ENCODE measurements around the gene EFCAB14. TPM values are rescaled to one million over a fixed set of nuclear protein-coding genes. Genes with fewer than 3 reads are reported as not detected.
"Not testable (repeated sequence)": the region's sequence is repeated elsewhere in the genome, so short reads cannot be mapped to it uniquely, and the experiment has no call there.

EFCAB14 gene
- total RNA-seq, 3 donors from 2014 or later: 115 to 137 (median 122) TPM

- TF ChIP-seq CTCF (IDR thresholded peaks at IDR 0.05): no peak
- H3K36me3 ChIP-seq (ENCODE audit: low read depth): no peaks in the 10 kb centered on the region
- H3K9me3 ChIP-seq: peaks cover 8% of the 10 kb centered on the region
- ATAC-seq (peak; percentile 97), DNase-seq (peak in 1 of 3 donors; percentile 23)
- intact Hi-C loops (cut with DNase I, micrococcal nuclease): no loop called here
- H3K4me3 ChIP-seq: no peak overlapping the region
- H3K4me1 ChIP-seq (ENCODE audit: low read depth): peaks cover 15% of the 10 kb centered on the region
Observed at GRCh38 chr1:46653405-46653958, 65.4 kb downstream of the EFCAB14 start.

DNA sequence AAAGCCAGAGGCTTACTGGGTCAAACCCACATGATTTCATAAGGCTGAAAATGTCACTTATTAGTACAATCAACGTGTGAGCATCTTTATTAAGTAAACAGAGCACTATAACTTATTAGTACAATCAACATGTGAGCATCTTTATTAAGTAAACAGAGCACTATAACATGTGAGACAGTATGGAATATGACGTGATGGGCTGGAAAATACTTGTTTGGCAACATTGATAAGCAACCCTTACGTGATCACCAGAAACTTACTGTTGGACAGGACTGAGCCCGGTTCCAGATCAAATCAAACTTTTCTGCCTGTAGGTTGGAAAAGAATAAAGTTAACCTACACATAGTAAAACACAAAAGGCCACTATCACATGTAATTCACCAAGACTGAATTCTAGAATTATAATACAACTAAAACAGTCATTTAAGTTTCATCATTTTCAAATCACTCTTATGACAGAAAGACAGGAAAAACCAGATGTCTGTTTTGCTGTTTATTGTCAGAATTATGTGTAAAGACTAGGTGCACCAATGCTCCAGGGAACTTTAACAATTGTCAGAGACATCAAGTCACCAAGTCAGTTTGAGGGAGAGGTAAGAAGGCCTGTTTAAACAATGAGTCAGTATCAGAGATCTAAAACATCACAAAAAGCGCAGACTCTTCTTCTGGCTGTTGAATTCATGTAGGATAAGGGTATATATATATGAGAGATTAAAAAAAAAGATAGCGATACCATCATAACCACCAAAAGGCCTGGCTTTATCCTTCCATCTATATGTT, 66.4 kb downstream of the EFCAB14 start:
- H3K9me3 ChIP-seq: peaks cover 8% of the 10 kb centered on the region
- ATAC-seq (no peak), DNase-seq (no peak)
- no peaks in the 10 kb centered on the region for H3K36me3 ChIP-seq (ENCODE audit: low read depth)
- no peak overlapping the region for H3K4me3 ChIP-seq
- TF ChIP-seq CTCF (IDR thresholded peaks at IDR 0.05): no peak
- intact Hi-C loops (cut with DNase I, micrococcal nuclease): no loop called here
- H3K4me1 ChIP-seq (ENCODE audit: low read depth): peaks cover 15% of the 10 kb centered on the region

- H3K36me3 ChIP-seq (ENCODE audit: low read depth); DNase-seq; H3K4me3 ChIP-seq; ATAC-seq; intact Hi-C loops (cut with DNase I, micrococcal nuclease); H3K9me3 ChIP-seq: not testable (repeated sequence)
- H3K4me1 ChIP-seq (ENCODE audit: low read depth): peaks cover 15% of the 10 kb centered on the region
Observed at GRCh38 chr1:46651152-46651551, 67.8 kb downstream of the EFCAB14 start.

DNA sequence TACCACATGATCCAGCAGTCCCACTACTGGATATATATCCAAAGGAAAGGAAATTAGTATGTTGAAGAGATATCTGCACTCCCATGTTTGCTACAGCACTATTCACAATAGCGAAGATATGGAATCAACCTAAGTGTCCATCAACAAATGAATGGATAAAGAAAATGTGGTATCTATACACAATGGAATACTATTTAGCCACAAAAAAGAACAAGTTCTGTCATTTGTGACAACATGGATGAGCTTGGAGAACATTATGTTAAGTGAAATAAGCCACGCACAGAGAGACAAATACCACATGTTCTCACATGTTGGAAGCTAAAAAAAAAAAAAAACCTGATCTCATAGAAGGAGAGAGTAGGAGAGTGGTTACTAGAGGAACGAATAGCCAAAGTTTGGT, 68.4 kb downstream of the EFCAB14 start:
- TF ChIP-seq CTCF (IDR thresholded peaks at IDR 0.05): no peak
- H3K4me1 ChIP-seq (ENCODE audit: low read depth): peaks cover 15% of the 10 kb centered on the region
- DNase-seq: no peak
- no peaks in the 10 kb centered on the region for H3K36me3 ChIP-seq (ENCODE audit: low read depth)
- intact Hi-C loops (cut with DNase I, micrococcal nuclease): no loop called here
- no peak overlapping the region for H3K4me3 ChIP-seq
- no peak for ATAC-seq
- H3K9me3 ChIP-seq: peaks cover 8% of the 10 kb centered on the region

GRCh38 chr1:46649764-46650163, 69.2 kb downstream of the EFCAB14 start:
- intact Hi-C loops (cut with DNase I, micrococcal nuclease): no loop called here
- no peak for TF ChIP-seq CTCF (IDR thresholded peaks at IDR 0.05)
- Histone ChIP-seq H3K9me3 (peaks cover 8% of the 10 kb centered on the region), H3K4me3 (no peak overlapping the region), H3K36me3 (ENCODE audit: low read depth) (no peaks in the 10 kb centered on the region), H3K4me1 (ENCODE audit: low read depth) (peaks cover 15% of the 10 kb centered on the region)
- DNase-seq (no peak), ATAC-seq (no peak)

DNA sequence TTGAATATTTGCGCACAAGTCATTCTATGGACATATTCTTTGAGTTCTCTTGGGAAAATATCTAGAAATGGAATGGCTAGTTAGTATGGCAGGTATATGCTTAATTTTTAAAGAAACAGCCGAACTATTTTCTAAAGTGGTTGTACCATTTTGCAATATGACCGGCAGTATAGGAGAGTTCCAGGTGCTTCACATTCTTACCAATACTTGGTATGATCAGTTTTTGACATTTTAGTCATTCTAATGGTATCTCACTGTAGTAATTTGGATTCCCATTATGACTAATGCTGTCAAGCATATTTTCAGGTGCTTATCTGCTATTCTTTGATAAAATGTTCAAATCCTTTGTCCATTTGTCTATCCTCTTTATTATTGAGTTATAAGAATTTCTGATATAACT, 71.3 kb downstream of the EFCAB14 start:
- intact Hi-C loops (cut with DNase I, micrococcal nuclease): no loop called here
- Histone ChIP-seq H3K4me1 (ENCODE audit: low read depth) (peaks cover 17% of the 10 kb centered on the region), H3K4me3 (no peak overlapping the region), H3K36me3 (ENCODE audit: low read depth) (no peaks in the 10 kb centered on the region), H3K9me3 (peaks cover 8% of the 10 kb centered on the region)
- TF ChIP-seq CTCF (IDR thresholded peaks at IDR 0.05): no peak
- ATAC-seq (no peak), DNase-seq (no peak)
